Brain pericyte (primary cell): Measurements from ENCODE around the gene CHCHD10.

Source experiments
- DNase-seq: peaks from one replicate; pipeline ENCODE4 v3.0.0-alpha.2; 2012; ENCODE audit warnings: low read depth, low spot score

The CHCHD10 gene

GRCh38 chr22:23787910-23788309, 20.1 kb upstream of the CHCHD10 start:
- DNase-seq = no peak

- DNase-seq = no peak
Measured at GRCh38 chr22:23787600-23787896, 19.8 kb upstream of the CHCHD10 start.

- no peak for DNase-seq
Measured at GRCh38 chr22:23786752-23787599, 19.2 kb upstream of the CHCHD10 start, which contains the start of gene SMARCB1. Gene SMARCB1 (plus strand): TSS chr22:23786966. CDS start chr22:23787170, 204 bp downstream.

GRCh38 chr22:23786261-23786710, 18.5 kb upstream of the CHCHD10 start:
- no peak for DNase-seq

- no peak for DNase-seq
Measured at GRCh38 chr22:23784215-23784732, 16.5 kb upstream of the CHCHD10 start.

- DNase-seq = no peak
Measured at GRCh38 chr22:23783265-23784150, 15.7 kb upstream of the CHCHD10 start.

- DNase-seq = no peak
Measured at GRCh38 chr22:23782703-23783102, 14.9 kb upstream of the CHCHD10 start.

GRCh38 chr22:23782252-23782651, 14.5 kb upstream of the CHCHD10 start:
- no peak for DNase-seq

- DNase-seq = no peak
Measured at GRCh38 chr22:23781511-23782183, 13.9 kb upstream of the CHCHD10 start.

- no peak for DNase-seq
Measured at GRCh38 chr22:23781065-23781464, 13.3 kb upstream of the CHCHD10 start.

- no peak for DNase-seq
Measured at GRCh38 chr22:23780146-23780748, 12.5 kb upstream of the CHCHD10 start.

GRCh38 chr22:23779731-23780130, 12.0 kb upstream of the CHCHD10 start:
- no peak for DNase-seq

- no peak for DNase-seq
Measured at GRCh38 chr22:23779083-23779482, 11.3 kb upstream of the CHCHD10 start.

- no peak for DNase-seq
Measured at GRCh38 chr22:23778577-23778900, 10.8 kb upstream of the CHCHD10 start.

GRCh38 chr22:23777776-23778576, 10.2 kb upstream of the CHCHD10 start:
- DNase-seq = no peak

- no peak for DNase-seq
Measured at GRCh38 chr22:23775779-23776375, 8.1 kb upstream of the CHCHD10 start.

GRCh38 chr22:23774922-23775436, 7.2 kb upstream of the CHCHD10 start:
- DNase-seq = no peak

GRCh38 chr22:23774114-23774921, 6.5 kb upstream of the CHCHD10 start:
- no peak for DNase-seq

- DNase-seq = no peak
Measured at GRCh38 chr22:23773483-23774113, 5.8 kb upstream of the CHCHD10 start.
